Metanephros (tissue), 1 donor: ENCODE results near the gene BSX. TPM values are rescaled to one million over a fixed set of nuclear protein-coding genes. Genes with fewer than 3 reads are reported as not detected.

Experiments used
- total RNA-seq: library from RNA; depleted of rRNA; stranded (reverse); fragments of >200 nt; gene quantifications from one replicate; pipeline ENCODE4 v1.2.3, GENCODE V29; 2014

The BSX gene
- total RNA-seq, result not detected

GRCh38 chr11:122981388-122982264 is at the start of gene BSX:
TSS of gene BSX (minus strand) at chr11:122981834. CDS start at chr11:122981671, 163 bp downstream.

Other genes with a start within 250 kb of the BSX start
- gene CRTAM, start 143.3 kb downstream of the BSX start, total RNA-seq, result 0.12 TPM
- 8.5 TPM for gene JHY, start 99.1 kb downstream of the BSX start, total RNA-seq
- 1,501 TPM for gene HSPA8, start 80.3 kb upstream of the BSX start, total RNA-seq
- 30.9 TPM for gene CLMP, start 213.4 kb upstream of the BSX start, total RNA-seq